ENCODE data around the gene FYB1.

Gene FYB1

DNA sequence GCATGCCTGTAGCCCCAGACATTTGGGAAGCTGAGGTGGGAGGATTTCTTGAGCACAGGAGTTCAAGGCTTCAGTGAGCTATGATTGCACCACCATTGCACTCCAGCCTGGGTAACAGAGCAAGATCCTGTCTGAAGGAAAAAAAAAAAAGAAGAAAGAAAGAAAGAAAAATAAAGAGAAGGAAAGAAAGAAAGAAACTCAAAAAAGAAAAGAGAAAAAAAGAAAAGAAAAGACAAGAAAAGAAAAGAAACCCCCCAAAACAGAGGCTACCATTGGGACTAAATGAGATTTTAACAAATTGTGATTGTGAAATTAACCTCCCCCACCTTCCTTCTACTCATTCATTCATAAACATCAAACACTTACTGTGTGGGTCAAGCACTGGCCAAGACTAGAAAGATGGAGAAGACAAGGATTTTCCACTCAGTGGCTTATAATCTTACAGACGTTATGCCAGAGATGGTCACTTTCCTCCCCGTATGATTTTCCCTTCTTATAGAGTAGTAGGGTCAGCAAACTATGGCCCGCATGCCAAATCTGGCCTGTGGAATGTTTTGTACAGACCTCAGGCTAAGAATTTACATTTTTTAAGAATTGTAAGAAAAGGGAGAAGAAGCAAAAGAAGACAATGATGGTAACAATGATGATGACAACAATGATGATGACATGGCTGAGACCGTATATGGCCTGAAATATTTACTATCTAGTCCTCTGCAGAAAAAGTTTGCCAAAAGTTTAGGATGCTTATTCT, 1.1 kb upstream of the FYB1 start:
- ATAC-seq: no peak
- TF ChIP-seq OSR1 (CRISPR knock-in tag; IDR thresholded peaks at IDR 0.05) (no peak), RARB (CRISPR knock-in tag; IDR thresholded peaks at IDR 0.05) (no peak), BACH2 (CRISPR knock-in tag; IDR thresholded peaks at IDR 0.05; ENCODE audit: borderline replicate concordance) (no peak), GLIS3 (CRISPR knock-in tag; IDR thresholded peaks at IDR 0.05) (no peak), TCF4 (CRISPR knock-in tag; IDR thresholded peaks at IDR 0.05; ENCODE audit: borderline replicate concordance) (no peak)
- TF ChIP-seq, protein P1, sequence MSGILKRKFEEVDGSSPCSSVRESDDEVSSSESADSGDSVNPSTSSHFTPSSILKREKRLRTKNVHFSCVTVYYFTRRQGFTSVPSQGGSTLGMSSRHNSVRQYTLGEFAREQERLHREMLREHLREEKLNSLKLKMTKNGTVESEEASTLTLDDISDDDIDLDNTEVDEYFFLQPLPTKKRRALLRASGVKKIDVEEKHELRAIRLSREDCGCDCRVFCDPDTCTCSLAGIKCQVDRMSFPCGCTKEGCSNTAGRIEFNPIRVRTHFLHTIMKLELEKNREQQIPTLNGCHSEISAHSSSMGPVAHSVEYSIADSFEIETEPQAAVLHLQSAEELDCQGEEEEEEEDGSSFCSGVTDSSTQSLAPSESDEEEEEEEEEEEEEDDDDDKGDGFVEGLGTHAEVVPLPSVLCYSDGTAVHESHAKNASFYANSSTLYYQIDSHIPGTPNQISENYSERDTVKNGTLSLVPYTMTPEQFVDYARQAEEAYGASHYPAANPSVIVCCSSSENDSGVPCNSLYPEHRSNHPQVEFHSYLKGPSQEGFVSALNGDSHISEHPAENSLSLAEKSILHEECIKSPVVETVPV (CRISPR knock-in tag; IDR thresholded peaks at IDR 0.05): no peak
- TF ChIP-seq, protein P2, sequence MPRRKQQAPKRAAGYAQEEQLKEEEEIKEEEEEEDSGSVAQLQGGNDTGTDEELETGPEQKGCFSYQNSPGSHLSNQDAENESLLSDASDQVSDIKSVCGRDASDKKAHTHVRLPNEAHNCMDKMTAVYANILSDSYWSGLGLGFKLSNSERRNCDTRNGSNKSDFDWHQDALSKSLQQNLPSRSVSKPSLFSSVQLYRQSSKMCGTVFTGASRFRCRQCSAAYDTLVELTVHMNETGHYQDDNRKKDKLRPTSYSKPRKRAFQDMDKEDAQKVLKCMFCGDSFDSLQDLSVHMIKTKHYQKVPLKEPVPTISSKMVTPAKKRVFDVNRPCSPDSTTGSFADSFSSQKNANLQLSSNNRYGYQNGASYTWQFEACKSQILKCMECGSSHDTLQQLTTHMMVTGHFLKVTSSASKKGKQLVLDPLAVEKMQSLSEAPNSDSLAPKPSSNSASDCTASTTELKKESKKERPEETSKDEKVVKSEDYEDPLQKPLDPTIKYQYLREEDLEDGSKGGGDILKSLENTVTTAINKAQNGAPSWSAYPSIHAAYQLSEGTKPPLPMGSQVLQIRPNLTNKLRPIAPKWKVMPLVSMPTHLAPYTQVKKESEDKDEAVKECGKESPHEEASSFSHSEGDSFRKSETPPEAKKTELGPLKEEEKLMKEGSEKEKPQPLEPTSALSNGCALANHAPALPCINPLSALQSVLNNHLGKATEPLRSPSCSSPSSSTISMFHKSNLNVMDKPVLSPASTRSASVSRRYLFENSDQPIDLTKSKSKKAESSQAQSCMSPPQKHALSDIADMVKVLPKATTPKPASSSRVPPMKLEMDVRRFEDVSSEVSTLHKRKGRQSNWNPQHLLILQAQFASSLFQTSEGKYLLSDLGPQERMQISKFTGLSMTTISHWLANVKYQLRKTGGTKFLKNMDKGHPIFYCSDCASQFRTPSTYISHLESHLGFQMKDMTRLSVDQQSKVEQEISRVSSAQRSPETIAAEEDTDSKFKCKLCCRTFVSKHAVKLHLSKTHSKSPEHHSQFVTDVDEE (CRISPR knock-in tag; IDR thresholded peaks at IDR 0.05): no peak
- TF ChIP-seq, protein P3, sequence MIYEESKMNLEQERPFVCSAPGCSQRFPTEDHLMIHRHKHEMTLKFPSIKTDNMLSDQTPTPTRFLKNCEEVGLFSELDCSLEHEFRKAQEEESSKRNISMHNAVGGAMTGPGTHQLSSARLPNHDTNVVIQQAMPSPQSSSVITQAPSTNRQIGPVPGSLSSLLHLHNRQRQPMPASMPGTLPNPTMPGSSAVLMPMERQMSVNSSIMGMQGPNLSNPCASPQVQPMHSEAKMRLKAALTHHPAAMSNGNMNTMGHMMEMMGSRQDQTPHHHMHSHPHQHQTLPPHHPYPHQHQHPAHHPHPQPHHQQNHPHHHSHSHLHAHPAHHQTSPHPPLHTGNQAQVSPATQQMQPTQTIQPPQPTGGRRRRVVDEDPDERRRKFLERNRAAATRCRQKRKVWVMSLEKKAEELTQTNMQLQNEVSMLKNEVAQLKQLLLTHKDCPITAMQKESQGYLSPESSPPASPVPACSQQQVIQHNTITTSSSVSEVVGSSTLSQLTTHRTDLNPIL (CRISPR knock-in tag; IDR thresholded peaks at IDR 0.05; ENCODE audit: low read depth): no peak

DNA sequence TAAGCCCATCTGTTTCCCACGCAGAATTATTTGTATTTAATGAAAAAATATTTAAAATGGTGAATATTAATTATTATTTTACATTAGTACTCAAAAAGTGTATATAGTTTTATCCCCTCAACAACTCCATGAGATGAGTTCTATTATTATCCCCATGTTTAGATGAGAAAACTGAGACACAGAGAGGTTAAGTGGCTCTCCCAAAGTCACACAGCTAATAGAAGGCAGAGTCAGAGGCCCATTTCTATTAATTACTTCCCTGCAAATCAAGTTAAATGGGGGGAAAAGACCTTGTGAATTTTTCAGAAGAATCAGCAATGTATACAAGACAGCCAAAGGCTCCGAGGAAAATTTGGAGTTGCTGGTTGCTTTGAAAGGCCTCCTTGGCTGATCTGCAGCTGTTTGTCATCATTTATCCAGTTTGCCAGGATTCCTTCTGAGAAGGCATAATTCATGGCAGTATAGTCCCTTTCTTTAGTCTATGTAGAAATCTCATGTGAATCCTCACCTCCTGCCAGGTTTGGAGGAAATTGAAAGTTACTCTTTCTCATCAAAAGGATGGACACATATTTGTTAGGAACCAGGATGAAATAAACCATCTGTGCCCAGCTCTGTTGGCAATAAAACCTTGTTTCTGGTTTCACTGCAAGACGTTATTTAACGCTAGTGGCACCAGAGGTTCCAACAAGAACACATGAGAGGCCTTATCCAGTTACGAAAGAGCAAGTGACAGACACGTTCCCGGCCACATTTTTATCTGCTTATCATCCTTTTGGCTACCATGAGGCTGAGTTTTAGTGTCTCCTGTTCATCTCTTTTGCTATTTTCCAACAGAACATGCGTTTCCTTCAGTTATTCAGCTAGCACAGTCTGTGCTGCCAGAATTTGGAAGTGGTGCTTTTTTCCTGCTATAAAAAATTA, 621 bp downstream of the FYB1 start:
- no peak for ATAC-seq
- TF ChIP-seq ZC3H10 (CRISPR knock-in tag; IDR thresholded peaks at IDR 0.05): no peak
- TF ChIP-seq PPARA (CRISPR knock-in tag; IDR thresholded peaks at IDR 0.05; ENCODE audit: borderline replicate concordance): no peak
- no peak for TF ChIP-seq TCF4 (CRISPR knock-in tag; IDR thresholded peaks at IDR 0.05; ENCODE audit: borderline replicate concordance)
- no peak for TF ChIP-seq ESRRG (CRISPR knock-in tag; IDR thresholded peaks at IDR 0.05)
- TF ChIP-seq ZFP3 (CRISPR knock-in tag; IDR thresholded peaks at IDR 0.05): no peak
- TF ChIP-seq SNAI2 (CRISPR knock-in tag; IDR thresholded peaks at IDR 0.05): no peak
- TF ChIP-seq OSR1 (CRISPR knock-in tag; IDR thresholded peaks at IDR 0.05): no peak
- no peak for TF ChIP-seq ZNF565 (CRISPR knock-in tag; conservative IDR thresholded peaks at IDR 0.05; ENCODE audit: low read depth)
- TF ChIP-seq RARB (CRISPR knock-in tag; IDR thresholded peaks at IDR 0.05): no peak
- TF ChIP-seq CSDC2 (CRISPR knock-in tag; IDR thresholded peaks at IDR 0.05): no peak
- no peak for TF ChIP-seq ZNF8 (CRISPR knock-in tag; IDR thresholded peaks at IDR 0.05)
- TF ChIP-seq, protein P1 (CRISPR knock-in tag; IDR thresholded peaks at IDR 0.05): no peak
- TF ChIP-seq, protein P2 (CRISPR knock-in tag; IDR thresholded peaks at IDR 0.05): no peak
- TF ChIP-seq ZNF70 (CRISPR knock-in tag; IDR thresholded peaks at IDR 0.05): no peak
- TF ChIP-seq, protein P3 (CRISPR knock-in tag; IDR thresholded peaks at IDR 0.05; ENCODE audit: low read depth): no peak
- TF ChIP-seq ZFP30 (CRISPR knock-in tag; IDR thresholded peaks at IDR 0.05): no peak
